IMR-90 (cell line): ENCODE results near the gene PCARE. TPM values are rescaled to one million over a fixed set of nuclear protein-coding genes. Genes with fewer than 3 reads are reported as not detected.

Experiments
- ATAC-seq: fragments of 200-7000 bp; cut with Tn5 transposase; 2 replicates; pipeline ENCODE4 v1.9.1; 2020; ENCODE audit warnings: low read depth, mild to moderate bottlenecking, moderate library complexity
- BruUV-seq: library from RNA; stranded (reverse); fragments of 400-500 nt; replicated peaks from 2 replicates; lab custom pipeline; 2021; lab: Mats Ljungman, UMichigan
- CTCF ChIA-PET: fragments of 300-600 bp; formaldehyde crosslinking; extraction: SDS; loops from one replicate; lab custom pipeline; 2021; ENCODE audit warnings: antibody characterized with exemption; lab: Yijun Ruan, JAX
- POLR2A ChIA-PET: fragments of 300-600 bp; sonication (Branson Sonifier 250); formaldehyde crosslinking; loops from one replicate; lab custom pipeline; 2022; ENCODE audit warnings: antibody characterized with exemption; ENCODE audit not compliant: unreplicated experiment; lab: Charles Lee
- DNase-seq: peaks from one replicate; pipeline ENCODE4 v3.0.0; 2013
- H2AFZ ChIP-seq: replicated peaks from 2 replicates; pipeline ENCODE3; 2013; ENCODE audit warnings: low read length, mild to moderate bottlenecking; ENCODE audit not compliant: poor library complexity
- H2AK5ac ChIP-seq: 2 replicates; pipeline ENCODE4 v1.6.1; 2013; ENCODE audit warnings: low read depth, low read length, inconsistent platforms
- H2AK9ac ChIP-seq: replicated peaks from 2 replicates; pipeline ENCODE3; 2013; ENCODE audit warnings: mild to moderate bottlenecking, low read depth, low read length, moderate library complexity; ENCODE audit not compliant: poor library complexity
- H2BK120ac ChIP-seq: 2 replicates; pipeline ENCODE4 v1.6.1; 2013; ENCODE audit warnings: low read depth, low read length, inconsistent platforms
- H2BK15ac ChIP-seq: 3 replicates; pipeline ENCODE4 v1.6.1; 2013; ENCODE audit warnings: low read depth, low read length, inconsistent platforms
- H2BK20ac ChIP-seq: 2 replicates; pipeline ENCODE4 v1.6.1; 2013; ENCODE audit warnings: low read depth, mild to moderate bottlenecking, inconsistent platforms, low read length, moderate library complexity
- H2BK5ac ChIP-seq: 2 replicates; pipeline ENCODE4 v1.6.1; 2013; ENCODE audit warnings: mild to moderate bottlenecking, low read depth, low read length, inconsistent platforms; ENCODE audit not compliant: poor library complexity, severe bottlenecking
- H3K14ac ChIP-seq: replicated peaks from 2 replicates; pipeline ENCODE4 v1.6.1; 2013; ENCODE audit warnings: low read depth, low read length, inconsistent platforms
- H3K18ac ChIP-seq: 2 replicates; pipeline ENCODE4 v1.6.1; 2013; ENCODE audit warnings: low read depth, low read length, control low read depth
- H3K23ac ChIP-seq: 2 replicates; pipeline ENCODE4 v1.6.1; 2013; ENCODE audit warnings: low read depth, low read length, inconsistent platforms
- H3K27ac ChIP-seq: 2 replicates; pipeline ENCODE4 v1.5.1; 2013; ENCODE audit warnings: mild to moderate bottlenecking, control low read depth, low read length; ENCODE audit not compliant: insufficient read depth
- H3K27me3 ChIP-seq: 2 replicates; pipeline ENCODE4 v1.6.1; 2013; ENCODE audit warnings: low read length; ENCODE audit not compliant: control insufficient read depth, insufficient read depth
- H3K36me3 ChIP-seq: 2 replicates; pipeline ENCODE4 v1.6.1; 2013; ENCODE audit warnings: low read length, mixed read lengths; ENCODE audit not compliant: control insufficient read depth, insufficient read depth
- H3K4ac ChIP-seq: 2 replicates; pipeline ENCODE4 v1.6.1; 2013; ENCODE audit warnings: low read depth, low read length, inconsistent platforms
- H3K4me1 ChIP-seq: 2 replicates; pipeline ENCODE4 v1.6.1; 2013; ENCODE audit warnings: low read length, mixed read lengths; ENCODE audit not compliant: control insufficient read depth, insufficient read depth
- H3K4me2 ChIP-seq: 2 replicates; pipeline ENCODE4 v1.6.1; 2013; ENCODE audit warnings: low read depth, mild to moderate bottlenecking, control low read depth, low read length, moderate library complexity
- H3K4me3 ChIP-seq: 2 replicates; pipeline ENCODE4 v1.5.1; 2013; ENCODE audit warnings: low read depth, mild to moderate bottlenecking, control low read depth, low read length, moderate library complexity; ENCODE audit not compliant: insufficient read depth
- H3K56ac ChIP-seq: 2 replicates; pipeline ENCODE4 v1.6.1; 2013; ENCODE audit warnings: low read length, inconsistent platforms; ENCODE audit not compliant: insufficient read depth; ENCODE audit errors: extremely low read depth
- H3K79me1 ChIP-seq, 2 experiments: 2 replicates each; pipeline ENCODE4 v1.6.1; 2013; ENCODE audit warnings: low read length in 2 of 2, inconsistent platforms in 1 of 2, low read depth in 1 of 2
- H3K9ac ChIP-seq: 2 replicates; pipeline ENCODE4 v1.6.1; 2013; ENCODE audit warnings: low read depth, low read length, control low read depth
- H3K9me1 ChIP-seq: 2 replicates; pipeline ENCODE4 v1.6.1; 2013; ENCODE audit warnings: low read length, inconsistent platforms; ENCODE audit not compliant: insufficient read depth
- H3K9me3 ChIP-seq: 2 replicates; pipeline ENCODE4 v1.6.1; 2013; ENCODE audit warnings: low read length; ENCODE audit not compliant: control insufficient read depth, insufficient read depth
- H4K20me1 ChIP-seq: 2 replicates; pipeline ENCODE4 v1.6.1; 2013; ENCODE audit warnings: low read length, inconsistent platforms; ENCODE audit not compliant: insufficient read depth
- H4K5ac ChIP-seq: 2 replicates; pipeline ENCODE4 v1.6.1; 2013; ENCODE audit warnings: mild to moderate bottlenecking, low read depth, low read length, control low read depth
- H4K8ac ChIP-seq, 2 experiments: 2 replicates each; pipeline ENCODE4 v1.6.1; 2013; ENCODE audit warnings: low read depth in 2 of 2, low read length in 2 of 2, control low read depth in 1 of 2, inconsistent platforms in 1 of 2
- H4K91ac ChIP-seq: 2 replicates; pipeline ENCODE4 v1.6.1; 2013; ENCODE audit warnings: low read depth, low read length, inconsistent platforms; ENCODE audit not compliant: insufficient read depth
- MAZ ChIP-seq: IDR thresholded peaks from 2 replicates; pipeline ENCODE4 v1.6.1; 2012; ENCODE audit warnings: low read depth, mild to moderate bottlenecking, low read length, improper control_type of control experiment, moderate library complexity, borderline replicate concordance
- WGBS, 2 experiments: methylation state at CpG; one replicate each; pipeline versions ENCODE4 v1.1.5 to v1.1.7; 2013; ENCODE audit warnings: missing lambda C conversion rate in 2 of 2; ENCODE audit not compliant: insufficient read length in 1 of 2; ENCODE audit errors: extremely low coverage in 2 of 2; 5-methylcytosine and 5-hydroxymethylcytosine counted together
- dilution Hi-C: fragments of 300-500 bp; cut with HindIII; formaldehyde crosslinking; loops from one replicate; pipeline ENCODE4 v1.14.3; 2018; ENCODE audit warnings: low sequenced_read_pairs; ENCODE audit not compliant: unreplicated experiment
- in situ Hi-C: fragments of 300-500 bp; cut with MboI; formaldehyde crosslinking; loops from 3 replicates; pipeline ENCODE4 v1.14.3; 2019; ENCODE audit warnings: low sequenced_read_pairs, inconsistent platforms, mixed read lengths
- intact Hi-C: fragments of 100-400 bp; cut with micrococcal nuclease; formaldehyde crosslinking; loops from 2 replicates; pipeline ENCODE4 v1.10.0; 2022
- polyA plus RNA-seq, 3 experiments: library from polyadenylated mRNA; depleted of rRNA; stranded (reverse); fragments of >200 nt; gene quantifications; 2 replicates each; pipeline ENCODE4 v1.2.3, GENCODE V29; 2012; ENCODE audit warnings: low replicate concordance in 1 of 3
- total RNA-seq: library from RNA; depleted of rRNA; stranded (reverse); fragments of >200 nt; gene quantifications from 2 replicates; pipeline ENCODE4 v1.2.3, GENCODE V29; 2012

PCARE gene
- total and polyA plus RNA-seq, 2 of the 4 experiments (the other 2 are of a cell fraction): not detected

DNA sequence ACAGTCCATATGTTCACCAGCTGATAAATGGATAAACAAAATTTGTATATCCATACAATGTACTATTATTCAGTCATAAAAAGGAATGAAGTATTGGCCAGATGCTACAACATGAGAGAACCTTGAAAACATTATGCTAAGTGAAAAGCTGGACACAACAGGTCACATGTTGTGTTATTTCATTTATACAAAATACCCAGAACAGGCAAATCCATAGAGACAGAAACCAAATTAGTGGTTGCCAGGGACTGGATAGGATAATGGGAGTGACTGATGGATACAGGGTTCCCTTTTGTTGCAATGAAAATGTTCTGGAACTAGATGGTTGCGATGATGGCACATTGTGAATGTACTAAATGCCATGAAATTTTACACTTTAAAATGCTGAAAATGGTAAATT, 10.2 kb upstream of the PCARE start:
- H2AFZ ChIP-seq: no peak overlapping the region
- no peak overlapping the region for H3K4ac ChIP-seq
- no peak overlapping the region for H2AK9ac ChIP-seq
- H2BK120ac ChIP-seq: no peak overlapping the region
- H3K4me3 ChIP-seq: no peak overlapping the region
- no peak overlapping the region for H3K14ac ChIP-seq
- H4K20me1 ChIP-seq: no peaks in the 10 kb centered on the region
- H3K9me3 ChIP-seq: peaks cover 8% of the 10 kb centered on the region
- H3K36me3 ChIP-seq: no peaks in the 10 kb centered on the region
- BruUV-seq: no TSS peak
- intact Hi-C loops: no loop called here
- ChIA-PET POLR2A (no interaction called here), CTCF (no interaction called here)
- no peak overlapping the region for H3K56ac ChIP-seq
- dilution Hi-C loops: no loop called here
- no peaks in the 10 kb centered on the region for H3K27me3 ChIP-seq
- no peaks in the 10 kb centered on the region for H3K4me1 ChIP-seq
- no peak for DNase-seq
- H3K4me2 ChIP-seq: no peak overlapping the region
- H3K9me1 ChIP-seq: no peaks in the 10 kb centered on the region
- no peak overlapping the region for H3K27ac ChIP-seq
- no peak for TF ChIP-seq MAZ
- no peaks in the 10 kb centered on the region for H3K79me1 ChIP-seq
- H4K8ac ChIP-seq: no peak overlapping the region
- ATAC-seq: no peak
- in situ Hi-C loops: no loop called here
- WGBS, 2 experiments: no CpG with 5 or more reads among the region's 1 CpG
- no peak overlapping the region for H2BK5ac ChIP-seq
- no peak overlapping the region for H3K23ac ChIP-seq
- H4K5ac ChIP-seq: no peak overlapping the region
- no peak overlapping the region for H2AK5ac ChIP-seq
- no peak overlapping the region for H4K91ac ChIP-seq
- H3K9ac ChIP-seq: no peak overlapping the region
- H2BK15ac ChIP-seq: no peak overlapping the region
- no peak overlapping the region for H3K18ac ChIP-seq
- H2BK20ac ChIP-seq: no peak overlapping the region
